Keratinocyte (primary cell): Measurements from ENCODE around the gene ARMC3. TPM values are rescaled to one million over a fixed set of nuclear protein-coding genes. Genes with fewer than 3 reads are reported as not detected.

Experiments used
- DNase-seq: peaks from one replicate; pipeline ENCODE4 v3.0.0-alpha.2; 2011; ENCODE audit warnings: low read depth, missing footprints, low spot score
- FAIRE-seq: peaks from 2 replicates; lab custom pipeline; 2011; peaks lifted over from hg19 to GRCh38; lab: Jason Lieb, UNC
- H2AFZ ChIP-seq: 2 replicates; pipeline ENCODE4 v1.6.0; 2012; ENCODE audit warnings: low read length, control low read depth, inconsistent platforms; ENCODE audit not compliant: control insufficient read depth
- H3K27ac ChIP-seq: 2 replicates; pipeline ENCODE4 v1.5.1; 2011; ENCODE audit warnings: low read length; ENCODE audit not compliant: control insufficient read depth, insufficient read depth
- H3K27me3 ChIP-seq: 3 replicates; pipeline ENCODE4 v1.6.0; 2011; ENCODE audit warnings: low read length; ENCODE audit not compliant: control insufficient read depth, insufficient read depth; ENCODE audit errors: extremely low read depth
- H3K36me3 ChIP-seq, 2 experiments: 2 replicates in 1 of 2; 3 replicates in 1 of 2; pipeline ENCODE4 v1.5.1; 2011; ENCODE audit warnings: low read length in 2 of 2, mild to moderate bottlenecking in 1 of 2; ENCODE audit not compliant: control insufficient read depth in 2 of 2, insufficient read depth in 2 of 2; ENCODE audit errors: extremely low read depth in 1 of 2
- H3K4me1 ChIP-seq: 3 replicates; pipeline ENCODE4 v1.5.1; 2011; ENCODE audit warnings: low read length; ENCODE audit not compliant: control insufficient read depth, insufficient read depth; ENCODE audit errors: extremely low read depth
- H3K4me2 ChIP-seq: 3 replicates; pipeline ENCODE4 v1.6.0; 2011; ENCODE audit warnings: low read depth, low read length; ENCODE audit not compliant: control insufficient read depth, insufficient read depth; ENCODE audit errors: extremely low read depth
- H3K4me3 ChIP-seq, 3 experiments: fragments of 200-600 bp in 1 of 3; sonication (generic) in 1 of 3; 2 replicates in 2 of 3; 3 replicates in 1 of 3; pipeline ENCODE4 v1.5.1; 2011 to 2016; ENCODE audit warnings: low read length in 3 of 3, mild to moderate bottlenecking in 3 of 3, control low read depth in 2 of 3, inconsistent platforms in 1 of 3, low read depth in 1 of 3, mixed read lengths in 1 of 3, mixed run types in 1 of 3, moderate library complexity in 1 of 3; ENCODE audit not compliant: control insufficient read depth in 2 of 3, insufficient read depth in 2 of 3; ENCODE audit errors: extremely low read depth in 1 of 3
- H3K79me2 ChIP-seq: 2 replicates; pipeline ENCODE4 v1.6.0; 2012; ENCODE audit warnings: low read length; ENCODE audit not compliant: control insufficient read depth, insufficient read depth
- H3K9ac ChIP-seq: 3 replicates; pipeline ENCODE4 v1.6.0; 2011; ENCODE audit warnings: low read length; ENCODE audit not compliant: control insufficient read depth, insufficient read depth; ENCODE audit errors: extremely low read depth
- H3K9me1 ChIP-seq: 3 replicates; pipeline ENCODE4 v1.6.0; 2011; ENCODE audit warnings: low read length; ENCODE audit not compliant: control insufficient read depth, insufficient read depth; ENCODE audit errors: extremely low read depth
- H3K9me3 ChIP-seq: 2 replicates; pipeline ENCODE4 v1.5.1; 2012; ENCODE audit warnings: low read depth, low read length; ENCODE audit not compliant: control insufficient read depth
- H4K20me1 ChIP-seq: 3 replicates; pipeline ENCODE4 v1.6.0; 2011; ENCODE audit warnings: low read length; ENCODE audit not compliant: control insufficient read depth, insufficient read depth; ENCODE audit errors: extremely low read depth
- CTCF ChIP-seq, 3 experiments: IDR thresholded peaks in 1 of 3; conservative IDR thresholded peaks in 1 of 3; optimal IDR thresholded peaks in 1 of 3; 2 replicates in 2 of 3; 3 replicates in 1 of 3; pipeline versions ENCODE3 to v1.5.1; 2011; ENCODE audit warnings: low read length in 3 of 3, mild to moderate bottlenecking in 3 of 3, moderate library complexity in 2 of 3, control low read depth in 1 of 3, inconsistent platforms in 1 of 3; ENCODE audit not compliant: insufficient read depth in 2 of 3; ENCODE audit errors: extremely low read depth in 1 of 3
- EZH2 ChIP-seq: IDR thresholded peaks from one replicate; pipeline ENCODE4 v1.6.1; 2012; ENCODE audit warnings: inconsistent platforms, mild to moderate bottlenecking, low read length, moderate library complexity
- dilution Hi-C: fragments of 300-500 bp; cut with MboI; formaldehyde crosslinking; loops from one replicate; pipeline ENCODE4 v1.7.0; 2020; ENCODE audit warnings: low sequenced_read_pairs; ENCODE audit not compliant: extremely low pct_ligation_motif_present
- polyA plus RNA-seq, 5 experiments: library from polyadenylated mRNA; depleted of rRNA in 3 of 5; stranded (reverse) in 3 of 5; stranded (forward) in 1 of 5; unstranded in 1 of 5; fragments of >200 nt; gene quantifications; 1 replicate in 1 of 5; 2 replicates in 3 of 5; 3 replicates in 1 of 5; pipeline versions ENCODE4 v1.2.1 to v1.2.3, GENCODE V29; 2011 to 2012; ENCODE audit warnings: missing spikeins in 2 of 5, low read depth in 1 of 5, low replicate concordance in 1 of 5

ARMC3 gene
- polyA plus RNA-seq, 1 donor (not counting 4 experiments of a cell fraction or from before 2014, with no cell fraction given), result not detected

GRCh38 chr10:22990443-22990842 lies 62.6 kb downstream of the ARMC3 start:
- Histone ChIP-seq H3K4me3 (no peak overlapping the region), H3K4me2 (no peak overlapping the region), H4K20me1 (no peaks in the 10 kb centered on the region), H3K79me2 (no peaks in the 10 kb centered on the region), H3K4me1 (no peaks in the 10 kb centered on the region), H3K9me1 (no peaks in the 10 kb centered on the region), H3K27ac (no peak overlapping the region), H3K9ac (no peak overlapping the region), H3K36me3 (no peaks in the 10 kb centered on the region), H3K27me3 (peaks cover 8% of the 10 kb centered on the region), H2AFZ (no peak overlapping the region), H3K9me3 (no peaks in the 10 kb centered on the region)
- dilution Hi-C loops, result no loop called here
- TF ChIP-seq CTCF (optimal IDR thresholded peaks at IDR 0.05 in 1 of 3, IDR thresholded peaks at IDR 0.05 in 1 of 3, conservative IDR thresholded peaks at IDR 0.05 in 1 of 3; ENCODE audit: extremely low read depth in 1 of 3, insufficient read depth in 2 of 3, low read length in 3 of 3), result no peak
- TF ChIP-seq EZH2, result no peak
- DNase-seq (no peak), FAIRE-seq (no peak)

- Histone ChIP-seq H4K20me1 (no peaks in the 10 kb centered on the region), H3K4me3 (no peak overlapping the region), H2AFZ (no peak overlapping the region), H3K4me2 (no peak overlapping the region), H3K27ac (no peak overlapping the region), H3K9me1 (no peaks in the 10 kb centered on the region), H3K79me2 (no peaks in the 10 kb centered on the region), H3K36me3 (no peaks in the 10 kb centered on the region), H3K9ac (no peak overlapping the region), H3K27me3 (peaks cover 8% of the 10 kb centered on the region), H3K9me3 (no peaks in the 10 kb centered on the region), H3K4me1 (no peaks in the 10 kb centered on the region)
- FAIRE-seq, result no peak
- DNase-seq, result no peak
- dilution Hi-C loops, result no loop called here
- TF ChIP-seq CTCF (optimal IDR thresholded peaks at IDR 0.05 in 1 of 3, IDR thresholded peaks at IDR 0.05 in 1 of 3, conservative IDR thresholded peaks at IDR 0.05 in 1 of 3; ENCODE audit: extremely low read depth in 1 of 3, insufficient read depth in 2 of 3, low read length in 3 of 3) (no peak), EZH2 (no peak)
Measured at GRCh38 chr10:22992075-22992474, 64.2 kb downstream of the ARMC3 start.
